Measurements from ENCODE around the gene GABBR2. TPM values are rescaled to one million over a fixed set of nuclear protein-coding genes. Genes with fewer than 3 reads are reported as not detected.

GABBR2 gene
- total and polyA plus RNA-seq, 9 of the 15 experiments (the other 6 are each of a cell fraction or from before 2014, with no cell fraction given) = 0.15 to 1.9 (median 0.32) TPM

DNA sequence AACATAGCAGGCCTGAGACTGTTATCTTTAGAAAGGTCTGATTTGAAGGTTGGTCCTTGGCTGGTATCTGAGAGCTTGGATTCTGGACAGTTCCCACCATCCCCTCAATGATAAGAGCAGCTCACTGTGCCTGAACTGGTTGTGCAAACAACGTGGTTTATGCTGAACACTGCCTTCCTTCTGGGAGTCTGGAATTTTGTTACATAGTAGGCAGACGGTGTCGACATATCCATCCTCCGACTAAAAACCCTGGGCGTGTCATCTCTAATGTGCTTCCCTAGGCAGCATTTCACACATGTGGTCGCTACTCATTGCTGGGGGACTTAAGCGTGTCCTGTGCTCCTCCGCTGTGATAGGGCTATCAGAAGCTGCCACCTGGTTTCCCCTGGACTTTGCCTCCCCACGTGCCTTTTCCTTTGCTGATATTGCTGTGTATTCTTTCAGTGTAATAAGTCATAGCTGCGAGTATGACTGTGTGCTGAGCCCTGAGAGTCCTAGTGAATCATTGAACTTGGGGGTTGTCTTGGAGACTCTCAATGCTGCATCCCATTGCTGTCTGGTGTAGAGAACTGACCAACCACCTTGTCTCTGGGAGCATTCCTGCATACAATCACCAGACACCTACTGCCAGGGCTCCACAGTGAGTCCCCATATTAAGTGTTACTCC is 334.2 kb downstream of the GABBR2 start (continued):
- TF ChIP-seq ZBTB33 (CRISPR knock-in tag; IDR thresholded peaks at IDR 0.05) (peak; percentile 54; the same call in 1 of the 2 replicates), PKNOX1 (IDR thresholded peaks at IDR 0.05) (peak; percentile 58), SP1 (CRISPR knock-in tag; IDR thresholded peaks at IDR 0.05) (peak; percentile 61; the same call in 1 of the 2 replicates), TCF3 (CRISPR knock-in tag; IDR thresholded peaks at IDR 0.05) (peak; percentile 99), RBM15 (IDR thresholded peaks at IDR 0.05; ENCODE audit: insufficient read depth, low read length) (no peak), ZFP30 (CRISPR knock-in tag; IDR thresholded peaks at IDR 0.05; ENCODE audit: borderline replicate concordance) (no peak), FOSL1 (tag; conservative IDR thresholded peaks at IDR 0.05) (peak; percentile 79), PYGO2 (tag; IDR thresholded peaks at IDR 0.05) (no peak), TEAD4 (IDR thresholded peaks at IDR 0.05; ENCODE audit: low read length) (peak; percentile 94), TEAD4 (CRISPR knock-in tag; IDR thresholded peaks at IDR 0.05; ENCODE audit: borderline replicate concordance) (no peak), HLTF (IDR thresholded peaks at IDR 0.05) (no peak; the same call in 1 of the 2 replicates), CREB3 (tag; conservative IDR thresholded peaks at IDR 0.05; ENCODE audit: low read depth) (no peak), ATF1 (CRISPR knock-in tag; IDR thresholded peaks at IDR 0.05) (no peak), ATF1 (tag; IDR thresholded peaks at IDR 0.05) (peak; percentile 57), BRD9 (IDR thresholded peaks at IDR 0.05; ENCODE audit: low read depth, partially characterized antibody) (peak; percentile 56), ZNF274 (IDR thresholded peaks at IDR 0.05; ENCODE audit: borderline replicate concordance, low read depth, low read length) (peak; percentile 64), ETV5 (CRISPR knock-in tag; IDR thresholded peaks at IDR 0.05; ENCODE audit: low read depth) (peak; percentile 88), MYC (IDR thresholded peaks at IDR 0.05; ENCODE audit: low read depth, low read length) (peak; percentile 97), MYC (CRISPR knock-in tag; IDR thresholded peaks at IDR 0.05; ENCODE audit: borderline replicate concordance, low read depth) (no peak), MAX (CRISPR knock-in tag; IDR thresholded peaks at IDR 0.05) (peak; percentile 98), MNT (conservative IDR thresholded peaks at IDR 0.05) (peak; percentile 93 to 96)

Data from K562 (cell line).